GM18511 (cell line): ENCODE measurements around the gene C1orf56.

Experiments
- ATAC-seq: cut with Tn5 transposase; IDR thresholded peaks from one replicate; pipeline ENCODE4 v1.9.1; 2021; ENCODE audit warnings: mild to moderate bottlenecking, moderate library complexity; ENCODE audit not compliant: unreplicated experiment

Gene C1orf56

GRCh38 chr1:151024540-151025146 lies 22.9 kb upstream of the C1orf56 start:
- ATAC-seq: no peak

GRCh38 chr1:151026460-151026859 lies 21.1 kb upstream of the C1orf56 start:
- no peak for ATAC-seq

GRCh38 chr1:151032164-151032563 lies 15.4 kb upstream of the C1orf56 start:
- ATAC-seq: no peak

GRCh38 chr1:151035167-151035566 lies 12.4 kb upstream of the C1orf56 start:
- no peak for ATAC-seq

GRCh38 chr1:151036356-151036755 lies 11.2 kb upstream of the C1orf56 start, which contains the start of gene BNIPL:
Gene BNIPL (plus strand): TSS chr1:151036586. CDS start chr1:151036726, 140 bp downstream.
- ATAC-seq: no peak

GRCh38 chr1:151037032-151037431 lies 10.5 kb upstream of the C1orf56 start:
- ATAC-seq: no peak

GRCh38 chr1:151039521-151039920 lies 8.0 kb upstream of the C1orf56 start:
- no peak for ATAC-seq

GRCh38 chr1:151043163-151043562 lies 4.4 kb upstream of the C1orf56 start:
- ATAC-seq: no peak

- ATAC-seq: peak; percentile 75
Measured at GRCh38 chr1:151047925-151048644, 534 bp downstream of the C1orf56 start.

- no peak for ATAC-seq
Measured at GRCh38 chr1:151048645-151049032, 1.1 kb downstream of the C1orf56 start.

GRCh38 chr1:151049458-151049857 lies 1.9 kb downstream of the C1orf56 start:
- no peak for ATAC-seq

GRCh38 chr1:151050051-151050688 lies 2.6 kb downstream of the C1orf56 start:
- ATAC-seq: no peak

GRCh38 chr1:151051356-151052009 lies 3.9 kb downstream of the C1orf56 start:
- ATAC-seq: no peak

- ATAC-seq: no peak
Measured at GRCh38 chr1:151054971-151055547, 7.5 kb downstream of the C1orf56 start.

GRCh38 chr1:151055581-151055980 lies 8.0 kb downstream of the C1orf56 start:
- ATAC-seq: no peak

GRCh38 chr1:151056149-151056548 lies 8.6 kb downstream of the C1orf56 start:
- no peak for ATAC-seq

GRCh38 chr1:151058692-151059091 lies 11.1 kb downstream of the C1orf56 start:
- ATAC-seq: no peak

- ATAC-seq: peak; percentile 86
Measured at GRCh38 chr1:151059109-151060006, 11.8 kb downstream of the C1orf56 start, which contains the start of gene CDC42SE1. Gene CDC42SE1 (minus strand): TSS chr1:151059622. CDS start chr1:151055730, 3,892 bp downstream.

- ATAC-seq: no peak
Measured at GRCh38 chr1:151060007-151060656, 12.6 kb downstream of the C1orf56 start, which contains the start of gene MLLT11. Gene MLLT11 (plus strand): TSS chr1:151060397. CDS start chr1:151067225, 6,828 bp downstream.
